GM21381 (cell line): ENCODE results near the gene FHIT.
"Not testable (repeated sequence)": the region's sequence is repeated elsewhere in the genome, so short reads cannot be mapped to it uniquely, and the experiment has no call there.

Experiments
- ATAC-seq: cut with Tn5 transposase; IDR thresholded peaks from one replicate; pipeline ENCODE4 v1.9.1; 2021; ENCODE audit warnings: mild to moderate bottlenecking, moderate library complexity; ENCODE audit not compliant: unreplicated experiment

The FHIT gene

DNA sequence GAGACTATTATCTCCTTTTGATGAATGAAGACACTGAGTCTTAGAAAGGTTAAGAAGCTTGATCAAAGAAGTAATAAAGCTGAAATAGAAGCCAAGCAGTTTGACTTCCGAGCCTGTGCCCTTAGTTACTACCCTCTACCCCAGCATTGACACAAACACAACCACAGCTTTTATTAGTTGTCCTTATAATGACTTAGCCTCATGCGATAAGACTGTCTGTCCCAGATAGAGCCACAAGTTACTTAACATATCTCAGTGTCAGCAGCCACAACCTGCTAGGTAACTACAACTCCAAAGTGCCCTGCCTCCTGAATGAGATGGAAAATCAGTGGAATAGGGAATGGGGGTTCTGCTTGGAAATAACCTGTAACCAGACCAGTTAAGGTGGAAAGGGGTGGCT is 1419.9 kb downstream of the FHIT start:
- no peak for ATAC-seq

- ATAC-seq = no peak
These were observed 1421.7 kb downstream of the FHIT start for GRCh38 chr3:59829527-59829926.

DNA sequence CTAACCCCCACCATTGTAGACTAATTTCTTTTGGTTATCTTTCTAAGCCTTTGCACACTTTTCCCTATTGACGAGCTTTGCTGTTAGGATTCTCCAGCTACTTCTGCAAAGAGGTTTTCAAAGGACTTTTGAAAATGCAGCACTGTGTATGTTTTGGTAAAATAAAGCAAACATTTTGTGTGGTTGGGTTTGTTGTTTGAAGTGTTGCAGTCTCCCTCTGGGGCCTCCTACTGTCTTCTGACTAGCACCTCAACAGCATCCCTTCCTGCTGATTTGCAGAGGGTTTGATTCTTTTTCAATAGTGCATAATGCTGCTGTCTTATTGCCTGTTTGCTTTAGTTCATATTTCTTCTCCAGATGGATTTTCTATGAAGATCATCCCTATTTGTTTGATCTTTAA is 1426.4 kb downstream of the FHIT start:
- no peak for ATAC-seq

- ATAC-seq = no peak
These were observed 1430.0 kb downstream of the FHIT start for GRCh38 chr3:59821274-59821673.

DNA sequence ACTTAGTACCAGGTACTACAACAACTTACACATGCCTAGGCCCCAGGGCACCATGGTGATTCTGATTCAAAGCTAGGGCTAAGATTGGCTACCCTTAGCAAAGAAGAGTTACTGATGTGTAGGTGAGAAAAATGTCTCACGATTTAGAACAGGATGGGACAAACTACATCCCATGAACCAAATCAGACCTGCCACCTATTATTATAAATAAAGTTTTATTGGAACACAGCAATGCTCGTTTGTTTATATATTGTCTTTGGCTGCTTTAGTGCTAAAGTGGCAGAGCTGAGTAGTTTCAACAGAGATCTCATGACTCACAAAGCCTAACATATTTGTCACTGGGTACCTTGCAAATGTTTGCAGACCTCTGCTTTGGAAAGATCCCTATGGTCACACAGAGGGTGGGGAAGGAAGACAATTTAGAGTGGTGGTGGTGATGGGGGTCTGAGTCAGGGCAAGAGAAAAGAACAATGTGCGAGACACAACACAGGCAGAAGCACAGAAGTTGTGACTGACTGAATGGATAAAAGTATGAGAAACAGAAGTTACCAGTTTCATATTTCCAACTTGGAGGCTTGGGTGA is 1430.8 kb downstream of the FHIT start:
- no peak for ATAC-seq

DNA sequence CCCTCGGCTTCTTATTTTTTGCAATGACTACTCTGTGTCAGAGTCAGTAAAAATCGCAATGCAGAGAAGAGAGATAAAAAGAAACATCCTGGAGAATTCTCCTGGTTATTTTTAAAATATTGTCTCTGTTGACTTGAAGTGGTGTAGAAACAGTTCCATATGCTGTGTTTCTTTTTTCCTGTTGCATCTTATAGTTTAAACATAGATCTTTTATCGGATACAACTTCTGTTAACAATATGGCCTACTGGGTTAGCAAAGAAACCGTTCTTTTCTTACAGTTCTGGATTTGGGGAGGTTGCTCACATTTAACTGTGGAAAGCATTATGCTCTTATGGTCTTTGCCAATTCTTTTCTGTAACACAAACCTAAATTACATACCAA is 1432.3 kb downstream of the FHIT start:
- no peak for ATAC-seq

DNA sequence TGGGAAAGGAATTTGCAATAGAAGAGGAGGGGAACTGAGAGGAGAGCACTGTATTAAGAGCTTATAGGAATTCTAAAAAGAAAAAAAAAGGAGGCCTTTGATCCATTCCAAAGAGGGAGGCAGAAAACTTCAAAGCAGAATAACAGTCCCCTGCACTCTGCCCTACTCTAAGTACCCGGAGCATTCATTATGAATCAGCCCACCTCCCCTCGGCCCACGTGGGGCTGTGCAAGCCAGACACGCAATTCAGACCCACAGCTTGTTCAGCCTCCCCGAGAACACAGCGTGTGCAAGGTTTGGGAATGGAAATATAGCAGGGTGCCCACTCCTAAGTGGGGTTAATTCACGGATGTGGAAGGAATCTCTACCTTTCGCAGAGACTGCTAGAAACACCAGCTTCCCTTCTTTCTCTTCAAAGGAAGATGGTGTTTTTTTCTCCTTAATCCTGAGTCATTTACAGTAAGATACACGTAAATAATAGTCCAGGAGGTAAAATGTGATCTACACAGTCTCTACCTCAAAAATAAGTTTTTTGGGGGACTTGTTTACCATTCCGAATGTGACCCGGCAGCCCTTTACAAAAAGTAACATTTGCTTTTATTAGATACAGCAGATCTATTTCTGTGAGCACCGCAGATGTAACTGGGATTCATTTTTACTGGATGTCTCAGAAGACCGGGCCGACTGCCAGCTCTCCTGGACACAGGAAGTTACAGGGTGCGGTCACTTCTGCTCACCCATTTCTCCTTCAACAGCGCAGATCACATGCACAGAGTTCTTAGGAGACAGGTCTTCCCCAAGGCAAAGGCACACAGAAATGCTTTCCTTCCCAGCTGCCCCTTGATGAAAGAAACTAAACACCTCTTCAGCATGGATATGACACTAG is 1433.0 kb downstream of the FHIT start:
- ATAC-seq = no peak

DNA sequence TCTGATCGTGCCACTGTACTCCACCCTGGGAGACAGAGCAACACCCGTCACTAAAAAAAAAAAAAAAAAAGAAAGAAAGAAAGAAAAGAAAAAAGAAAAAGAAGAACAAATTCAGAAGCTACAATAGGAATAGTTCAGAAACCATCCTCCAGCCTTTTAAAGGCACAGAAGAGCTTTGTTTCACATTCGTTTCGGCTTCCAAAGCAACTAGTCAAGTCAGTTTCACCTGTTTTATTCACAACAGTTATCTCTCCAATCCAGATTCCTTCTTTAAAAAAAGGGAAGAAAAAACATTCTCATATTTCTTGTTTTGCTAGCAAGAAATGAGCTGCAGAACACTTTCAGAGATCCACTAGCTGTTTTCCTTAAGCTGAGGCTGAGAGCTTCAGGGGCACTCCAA is 1433.7 kb downstream of the FHIT start:
- ATAC-seq = no peak

GRCh38 chr3:59816312-59816711 is 1434.9 kb downstream of the FHIT start:
- no peak for ATAC-seq

DNA sequence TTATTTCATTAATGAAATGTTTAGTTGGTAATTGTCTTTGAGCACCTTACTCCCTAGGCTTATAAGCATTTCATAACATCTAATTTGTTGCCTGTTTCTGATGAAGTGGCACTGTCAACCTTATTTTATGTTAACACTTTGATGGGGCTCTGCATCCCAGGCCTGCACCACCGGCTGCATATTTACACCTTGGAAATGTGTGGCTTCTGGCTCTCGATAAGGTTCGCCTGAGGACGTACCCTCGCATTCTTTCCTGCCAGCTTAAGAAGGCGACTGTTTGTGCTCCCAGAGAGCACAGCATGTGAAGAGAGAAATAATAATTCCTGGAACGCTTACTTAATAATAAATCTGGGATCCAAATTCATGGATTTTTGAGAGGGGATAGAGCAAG is 1438.1 kb downstream of the FHIT start:
- no peak for ATAC-seq

GRCh38 chr3:59812237-59813147 is 1438.8 kb downstream of the FHIT start:
- no peak for ATAC-seq

DNA sequence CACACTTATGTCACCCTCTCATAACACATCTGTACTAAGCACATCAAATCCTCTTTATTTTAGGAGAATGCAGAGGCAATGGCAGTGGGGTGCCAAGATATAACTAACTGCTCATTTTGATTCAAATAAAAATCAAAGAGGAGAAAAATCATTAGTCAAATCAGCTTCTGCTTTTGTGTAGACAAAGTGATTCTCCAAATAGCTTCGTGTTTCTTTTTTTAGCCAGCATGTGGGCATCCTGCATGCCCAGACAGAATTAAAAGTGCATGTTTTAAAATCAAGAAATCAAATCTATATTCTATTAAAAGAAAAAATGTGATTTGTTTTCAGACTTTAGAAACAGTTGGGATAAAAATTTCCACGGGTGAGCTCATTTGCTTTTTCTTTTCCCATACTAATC is 1440.1 kb downstream of the FHIT start:
- no peak for ATAC-seq

DNA sequence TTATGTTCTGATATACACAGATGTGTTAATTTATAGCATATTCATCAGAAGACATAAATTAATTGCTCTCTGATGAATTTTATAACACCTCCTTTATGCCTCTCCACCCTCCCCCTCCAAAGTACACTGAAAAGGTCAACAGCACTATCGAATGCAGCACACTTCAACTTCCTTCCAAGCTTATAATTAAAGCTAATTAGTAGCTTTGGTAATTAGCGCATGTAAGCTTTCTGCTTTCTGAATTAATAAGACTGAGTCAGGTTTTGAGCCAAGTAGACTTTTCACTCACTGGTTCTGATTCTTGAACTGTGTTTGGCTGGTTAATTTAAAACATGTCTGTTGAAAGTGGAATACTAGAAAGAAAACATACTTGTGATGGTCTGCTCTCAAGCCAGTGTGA is 1440.6 kb downstream of the FHIT start:
- no peak for ATAC-seq

GRCh38 chr3:59809710-59810444 is 1441.4 kb downstream of the FHIT start:
- no peak for ATAC-seq

GRCh38 chr3:59809016-59809415 is 1442.2 kb downstream of the FHIT start:
- ATAC-seq = no peak

DNA sequence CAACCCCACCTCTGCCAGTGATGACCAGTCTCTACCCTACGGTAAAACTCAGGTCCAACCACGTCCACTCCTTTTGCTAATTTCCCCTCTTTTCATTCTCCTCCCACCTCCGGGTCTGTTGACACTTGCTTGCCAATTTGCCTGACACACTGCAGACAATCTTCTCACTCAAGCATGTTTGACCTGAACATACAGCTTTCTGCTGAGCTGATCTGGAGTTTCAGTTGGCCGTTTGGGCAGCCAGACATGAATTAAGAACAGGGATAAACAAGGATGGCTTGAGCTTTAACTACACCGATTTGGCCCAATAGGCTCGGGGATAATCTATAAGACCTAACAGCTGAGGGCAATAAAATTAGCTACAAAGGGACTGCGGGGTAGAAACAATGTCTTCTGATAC is 1442.8 kb downstream of the FHIT start:
- ATAC-seq = no peak

- ATAC-seq = no peak
These were observed 1448.0 kb downstream of the FHIT start for GRCh38 chr3:59803268-59803667.

- not testable (repeated sequence) for ATAC-seq
These were observed 1448.8 kb downstream of the FHIT start for GRCh38 chr3:59802453-59802852.

DNA sequence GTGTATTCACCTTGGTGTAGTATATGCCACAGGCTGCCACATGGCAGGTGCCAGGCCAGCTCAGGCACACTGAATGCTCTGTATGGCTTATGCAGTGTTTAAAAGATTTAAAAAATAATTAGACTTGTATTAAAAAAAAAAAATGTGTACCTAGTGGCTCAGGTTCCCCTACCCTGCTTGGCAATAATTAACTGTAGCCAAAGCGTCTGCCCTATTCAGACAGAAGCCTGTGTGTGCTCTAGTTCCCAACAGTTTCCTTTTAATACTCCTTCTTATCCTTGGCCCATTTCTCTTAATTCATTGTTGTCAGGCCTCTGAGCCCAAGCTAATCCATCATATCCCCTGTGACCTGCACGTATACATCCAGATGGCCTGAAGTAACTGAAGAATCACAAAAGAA is 1449.2 kb downstream of the FHIT start:
- ATAC-seq = no peak

- ATAC-seq = no peak
These were observed 1450.8 kb downstream of the FHIT start for GRCh38 chr3:59800481-59800880.
